Hepatocyte (in vitro differentiated cells): ENCODE data around the gene ZNF189. TPM values are rescaled to one million over a fixed set of nuclear protein-coding genes. Genes with fewer than 3 reads are reported as not detected.

ENCODE experiments used
- DNase-seq: peaks from one replicate; pipeline ENCODE4 v3.0.0-alpha.2; 2016; ENCODE audit warnings: low spot score
- H2AFZ ChIP-seq: fragments of 200-600 bp; sonication (generic); 2 replicates; pipeline ENCODE4 v1.6.0; 2016; ENCODE audit warnings: antibody characterized with exemption, mild to moderate bottlenecking
- H3K27ac ChIP-seq: fragments of 200-600 bp; sonication (generic); 2 replicates; pipeline ENCODE4 v1.5.1; 2016; ENCODE audit warnings: mild to moderate bottlenecking
- H3K27me3 ChIP-seq: fragments of 200-600 bp; sonication (generic); 2 replicates; pipeline ENCODE4 v1.6.1; 2016
- H3K36me3 ChIP-seq: fragments of 200-600 bp; sonication (generic); replicated peaks from 2 replicates; pipeline ENCODE4 v1.5.1; 2016; ENCODE audit warnings: low read depth; ENCODE audit not compliant: insufficient read depth
- H3K4me1 ChIP-seq: fragments of 200-600 bp; sonication (generic); 2 replicates; pipeline ENCODE4 v1.5.1; 2016; ENCODE audit warnings: mild to moderate bottlenecking, moderate library complexity; ENCODE audit not compliant: insufficient read depth
- H3K4me2 ChIP-seq: fragments of 200-600 bp; sonication (generic); 2 replicates; pipeline ENCODE4 v1.6.0; 2016
- H3K4me3 ChIP-seq: fragments of 200-600 bp; sonication (generic); 2 replicates; pipeline ENCODE4 v1.5.1; 2016; ENCODE audit warnings: mild to moderate bottlenecking
- H3K79me2 ChIP-seq: fragments of 200-600 bp; sonication (generic); 2 replicates; pipeline ENCODE4 v1.6.0; 2017; ENCODE audit warnings: mild to moderate bottlenecking
- H3K9me2 ChIP-seq: fragments of 200-600 bp; sonication (generic); replicated peaks from 2 replicates; pipeline ENCODE4 v1.6.0; 2017; ENCODE audit warnings: mild to moderate bottlenecking; ENCODE audit not compliant: insufficient read depth
- H3K9me3 ChIP-seq: fragments of 200-600 bp; sonication (generic); 2 replicates; pipeline ENCODE4 v1.5.1; 2016; ENCODE audit warnings: low read depth, mild to moderate bottlenecking
- H4K20me1 ChIP-seq: fragments of 200-600 bp; sonication (generic); 2 replicates; pipeline ENCODE4 v1.6.0; 2016; ENCODE audit warnings: mild to moderate bottlenecking; ENCODE audit not compliant: insufficient read depth, poor library complexity, severe bottlenecking
- CTCF ChIP-seq: fragments of 200-600 bp; sonication (generic); IDR thresholded peaks from 2 replicates; pipeline ENCODE4 v1.5.1; 2016; ENCODE audit warnings: antibody characterized with exemption, mild to moderate bottlenecking; ENCODE audit not compliant: poor library complexity
- EZH2 ChIP-seq: fragments of 200-600 bp; sonication (generic); IDR thresholded peaks from 2 replicates; pipeline ENCODE4 v1.6.1; 2016; ENCODE audit warnings: antibody characterized with exemption, mild to moderate bottlenecking, borderline replicate concordance
- EZH2phosphoT487 ChIP-seq: fragments of 200-600 bp; sonication (generic); IDR thresholded peaks from one replicate; pipeline ENCODE4 v1.6.1; 2018; ENCODE audit warnings: antibody characterized with exemption, mild to moderate bottlenecking, low read depth, moderate library complexity; ENCODE audit not compliant: unreplicated experiment, severe bottlenecking
- WGBS: methylation state at CpG from one replicate; pipeline ENCODE4 v1.1.6; 2016; ENCODE audit warnings: low lambda C conversion rate; ENCODE audit errors: missing lambda C conversion rate; 5-methylcytosine and 5-hydroxymethylcytosine counted together
- polyA plus RNA-seq: library from polyadenylated mRNA; unstranded; fragments of >200 nt; fragmentation: Nextera tagmentation; extraction: Ambion mirVana; gene quantifications from 2 replicates; pipeline ENCODE4 v1.2.1, GENCODE V29; 2016
- total RNA-seq: library from RNA; depleted of rRNA; stranded (reverse); fragments of >200 nt; gene quantifications from 2 replicates; pipeline ENCODE4 v1.2.3, GENCODE V29; 2014

Gene ZNF189
- total and polyA plus RNA-seq, 2 experiments from 2014 or later, result 13.6 to 60.3 TPM

- Histone ChIP-seq H3K27ac (peak overlapping the region; percentile 87), H3K4me3 (no peak overlapping the region), H3K4me2 (no peak overlapping the region), H3K9me2 (no peaks in the 10 kb centered on the region), H3K36me3 (no peaks in the 10 kb centered on the region), H3K79me2 (no peaks in the 10 kb centered on the region), H2AFZ (no peak overlapping the region), H4K20me1 (no peaks in the 10 kb centered on the region), H3K27me3 (no peaks in the 10 kb centered on the region), H3K4me1 (peaks cover 13% of the 10 kb centered on the region), H3K9me3 (no peaks in the 10 kb centered on the region)
- TF ChIP-seq EZH2 (no peak), CTCF (no peak), EZH2phosphoT487 (no peak)
- 59% methylated on average over 3 of the region's 3 CpGs for WGBS
- peak; percentile 37 for DNase-seq
These were observed 42.1 kb downstream of the ZNF189 start for GRCh38 chr9:101440714-101441230.

GRCh38 chr9:101442318-101442717 is 43.7 kb downstream of the ZNF189 start:
- Histone ChIP-seq H3K9me3 (no peaks in the 10 kb centered on the region), H3K4me3 (no peak overlapping the region), H3K36me3 (no peaks in the 10 kb centered on the region), H3K79me2 (no peaks in the 10 kb centered on the region), H3K4me1 (peaks cover 17% of the 10 kb centered on the region), H4K20me1 (no peaks in the 10 kb centered on the region), H3K9me2 (no peaks in the 10 kb centered on the region), H2AFZ (no peak overlapping the region), H3K4me2 (no peak overlapping the region), H3K27me3 (no peaks in the 10 kb centered on the region), H3K27ac (peak overlapping the region; percentile 87)
- WGBS, result 96% methylated on average over 3 of the region's 3 CpGs
- no peak for DNase-seq
- TF ChIP-seq CTCF, result no peak
- no peak for TF ChIP-seq EZH2

GRCh38 chr9:101442736-101443135 is 44.1 kb downstream of the ZNF189 start:
- Histone ChIP-seq H2AFZ (no peak overlapping the region), H3K9me2 (no peaks in the 10 kb centered on the region), H4K20me1 (no peaks in the 10 kb centered on the region), H3K9me3 (no peaks in the 10 kb centered on the region), H3K27ac (peak overlapping the region; percentile 87), H3K4me2 (no peak overlapping the region), H3K27me3 (no peaks in the 10 kb centered on the region), H3K36me3 (no peaks in the 10 kb centered on the region), H3K4me1 (peaks cover 17% of the 10 kb centered on the region), H3K79me2 (no peaks in the 10 kb centered on the region), H3K4me3 (no peak overlapping the region)
- 77% methylated on average over 3 of the region's 3 CpGs for WGBS
- DNase-seq, result no peak
- TF ChIP-seq EZH2phosphoT487 (no peak), CTCF (no peak), EZH2 (no peak)

GRCh38 chr9:101443364-101443771 is 44.7 kb downstream of the ZNF189 start:
- Histone ChIP-seq H3K4me3 (no peak overlapping the region), H3K36me3 (no peaks in the 10 kb centered on the region), H3K9me2 (no peaks in the 10 kb centered on the region), H2AFZ (no peak overlapping the region), H3K4me1 (peaks cover 17% of the 10 kb centered on the region), H3K4me2 (no peak overlapping the region), H4K20me1 (no peaks in the 10 kb centered on the region), H3K79me2 (no peaks in the 10 kb centered on the region), H3K27ac (peak overlapping the region; percentile 87), H3K9me3 (no peaks in the 10 kb centered on the region), H3K27me3 (no peaks in the 10 kb centered on the region)
- TF ChIP-seq EZH2phosphoT487, result no peak
- no peak for TF ChIP-seq EZH2
- no peak for TF ChIP-seq CTCF
- WGBS, result 82% methylated on average over 9 of the region's 9 CpGs
- DNase-seq, result no peak
